Activated effector memory CD4-positive, alpha-beta T cell treated with anti-CD3 and anti-CD28 coated beads, Interleukin-2, amount 50 U/mL, for 16 hours (primary cell): ENCODE results near the gene ST6GALNAC3.

Source experiments
- DNase-seq: peaks from one replicate; pipeline ENCODE4 v3.0.0-alpha.2; 2020

ST6GALNAC3 gene

GRCh38 chr1:76147917-76148316, 73.4 kb downstream of the ST6GALNAC3 start:
- DNase-seq, result no peak

- DNase-seq, result no peak
Observed at GRCh38 chr1:76148460-76148859, 73.9 kb downstream of the ST6GALNAC3 start.

GRCh38 chr1:76153841-76154205, 79.3 kb downstream of the ST6GALNAC3 start:
- no peak for DNase-seq

- DNase-seq, result peak; percentile 91
Observed at GRCh38 chr1:76154206-76154956, 79.8 kb downstream of the ST6GALNAC3 start.

GRCh38 chr1:76156987-76157386, 82.4 kb downstream of the ST6GALNAC3 start:
- no peak for DNase-seq

- no peak for DNase-seq
Observed at GRCh38 chr1:76158126-76158525, 83.6 kb downstream of the ST6GALNAC3 start.

- DNase-seq, result no peak
Observed at GRCh38 chr1:76160225-76160624, 85.7 kb downstream of the ST6GALNAC3 start.

GRCh38 chr1:76161451-76161850, 86.9 kb downstream of the ST6GALNAC3 start:
- DNase-seq, result no peak

- DNase-seq, result no peak
Observed at GRCh38 chr1:76162254-76162653, 87.7 kb downstream of the ST6GALNAC3 start.

- DNase-seq, result no peak
Observed at GRCh38 chr1:76164165-76164564, 89.6 kb downstream of the ST6GALNAC3 start.

- no peak for DNase-seq
Observed at GRCh38 chr1:76170084-76170483, 95.5 kb downstream of the ST6GALNAC3 start.

- no peak for DNase-seq
Observed at GRCh38 chr1:76170513-76170912, 96.0 kb downstream of the ST6GALNAC3 start.

- DNase-seq, result no peak
Observed at GRCh38 chr1:76176000-76176399, 101.5 kb downstream of the ST6GALNAC3 start.

- no peak for DNase-seq
Observed at GRCh38 chr1:76177615-76178014, 103.1 kb downstream of the ST6GALNAC3 start.

- no peak for DNase-seq
Observed at GRCh38 chr1:76179219-76179698, 104.7 kb downstream of the ST6GALNAC3 start.

GRCh38 chr1:76185207-76185606, 110.7 kb downstream of the ST6GALNAC3 start:
- no peak for DNase-seq

GRCh38 chr1:76186554-76187170, 112.1 kb downstream of the ST6GALNAC3 start:
- no peak for DNase-seq

- no peak for DNase-seq
Observed at GRCh38 chr1:76187436-76187835, 112.9 kb downstream of the ST6GALNAC3 start.

- DNase-seq, result no peak
Observed at GRCh38 chr1:76189310-76189709, 114.8 kb downstream of the ST6GALNAC3 start.

- no peak for DNase-seq
Observed at GRCh38 chr1:76190749-76191424, 116.3 kb downstream of the ST6GALNAC3 start.

- DNase-seq, result no peak
Observed at GRCh38 chr1:76191561-76191960, 117.0 kb downstream of the ST6GALNAC3 start.

GRCh38 chr1:76198452-76198851, 123.9 kb downstream of the ST6GALNAC3 start:
- DNase-seq, result no peak

- no peak for DNase-seq
Observed at GRCh38 chr1:76202670-76203069, 128.1 kb downstream of the ST6GALNAC3 start.

GRCh38 chr1:76203127-76203526, 128.6 kb downstream of the ST6GALNAC3 start:
- no peak for DNase-seq
